ENCODE data around the gene TRIP4.

TRIP4 gene

DNA sequence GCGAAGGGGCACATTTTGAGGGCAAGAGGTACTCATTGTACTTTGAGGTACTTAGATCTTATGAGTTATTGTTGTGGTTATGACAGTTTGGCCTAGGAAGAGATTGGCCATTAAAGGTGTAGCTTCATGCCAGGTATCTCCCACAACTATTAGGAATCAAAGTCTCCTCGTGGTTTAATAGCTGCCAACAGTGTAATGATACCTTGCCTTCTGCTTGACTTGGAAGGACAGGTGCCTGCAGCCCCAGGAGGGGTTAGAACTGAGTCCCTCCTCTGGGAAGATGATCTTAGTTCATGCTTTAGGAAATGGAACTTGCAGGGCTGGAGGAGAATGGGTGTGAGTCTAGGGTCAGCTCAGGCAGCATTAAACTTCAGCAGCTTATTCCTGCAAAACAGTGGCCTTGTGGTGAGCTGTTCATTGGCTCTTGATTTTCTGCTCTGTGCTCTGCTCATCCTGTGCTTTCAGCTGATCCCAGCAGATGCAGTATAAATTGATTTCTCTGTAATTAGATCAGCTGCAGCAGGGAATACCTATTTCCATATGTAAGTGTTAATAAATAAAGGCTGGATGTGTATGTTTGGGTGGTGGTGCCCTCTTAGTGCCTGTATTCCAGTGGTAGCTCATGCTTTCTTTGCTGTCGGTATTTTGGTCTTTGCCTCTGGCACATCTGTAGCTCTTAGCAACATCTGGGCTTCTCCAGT lies 113.2 kb downstream of the TRIP4 start:
- no peak for DNase-seq

DNA sequence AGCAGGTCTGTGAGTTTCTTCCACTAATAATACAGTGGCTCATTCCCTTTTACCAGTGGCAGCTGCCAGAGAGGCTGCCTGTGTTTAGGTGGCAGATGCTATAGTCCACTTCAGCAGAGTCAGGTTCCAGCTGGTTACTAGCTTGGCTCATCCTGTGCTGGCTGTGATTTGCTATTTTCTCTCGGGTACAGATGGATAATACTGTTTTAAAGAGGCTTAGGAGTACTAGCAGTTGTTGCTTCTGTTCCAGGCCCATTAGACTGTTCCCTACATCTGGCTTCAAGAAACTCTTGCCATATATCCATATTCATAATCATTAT lies 113.7 kb downstream of the TRIP4 start:
- no peak for DNase-seq

DNA sequence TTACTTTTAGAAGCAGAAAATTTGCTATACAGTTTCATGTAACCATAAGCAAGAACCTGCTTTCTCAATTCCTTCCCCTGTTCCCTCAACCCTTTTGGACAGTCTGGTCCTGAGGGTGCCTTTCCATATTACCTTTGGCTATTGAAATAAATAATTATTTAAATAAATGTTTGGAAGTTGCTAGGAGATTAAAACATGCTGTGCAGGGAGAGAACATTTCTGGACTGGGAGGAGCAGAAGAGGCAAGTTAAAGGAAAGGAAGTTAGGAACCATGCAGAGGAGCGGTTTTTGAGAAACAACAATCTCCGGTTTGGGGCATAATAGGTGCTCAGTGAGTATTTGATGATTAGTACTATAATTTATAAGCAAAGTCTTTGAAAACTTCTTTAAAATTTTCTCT lies 114.5 kb downstream of the TRIP4 start:
- no peak for DNase-seq

DNA sequence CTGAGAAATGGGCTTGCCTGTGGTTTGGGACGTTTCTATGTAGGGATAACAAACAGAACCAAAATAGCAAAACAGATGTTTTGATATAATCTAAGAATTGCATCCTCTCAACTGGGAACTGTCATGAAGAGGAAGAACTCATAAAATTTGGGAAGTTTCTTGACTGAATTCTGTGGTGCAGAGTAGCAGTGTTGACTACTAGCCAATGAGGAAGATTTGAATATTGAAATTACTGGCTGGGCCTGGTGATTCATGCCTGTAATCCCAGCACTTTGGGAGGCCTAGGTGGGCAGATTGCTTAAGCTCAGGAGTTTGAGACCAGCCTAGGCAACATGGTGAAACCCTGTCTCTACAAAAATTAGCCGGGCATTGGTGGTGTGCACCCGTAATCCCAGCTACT lies 114.9 kb downstream of the TRIP4 start:
- DNase-seq = no peak

DNA sequence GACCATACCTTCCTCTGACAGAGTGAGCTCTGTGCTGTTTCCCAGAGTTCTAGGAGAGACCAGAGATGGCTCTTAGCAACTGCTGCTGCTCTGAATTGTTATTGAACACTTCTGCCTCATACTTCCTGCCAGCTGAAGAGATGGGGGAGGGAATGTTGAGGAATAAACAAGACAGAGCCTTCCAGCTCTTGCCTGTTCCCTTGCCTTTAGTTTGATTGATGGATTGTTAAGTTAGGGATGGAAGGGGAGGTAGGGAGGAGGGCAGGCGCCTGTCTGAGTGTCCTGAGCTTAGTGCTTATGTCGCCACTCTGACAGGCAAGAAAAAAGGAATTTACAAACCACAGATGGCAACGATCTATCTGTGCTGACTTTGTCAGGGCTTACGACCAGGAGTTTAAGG lies 115.6 kb downstream of the TRIP4 start:
- no peak for DNase-seq

DNA sequence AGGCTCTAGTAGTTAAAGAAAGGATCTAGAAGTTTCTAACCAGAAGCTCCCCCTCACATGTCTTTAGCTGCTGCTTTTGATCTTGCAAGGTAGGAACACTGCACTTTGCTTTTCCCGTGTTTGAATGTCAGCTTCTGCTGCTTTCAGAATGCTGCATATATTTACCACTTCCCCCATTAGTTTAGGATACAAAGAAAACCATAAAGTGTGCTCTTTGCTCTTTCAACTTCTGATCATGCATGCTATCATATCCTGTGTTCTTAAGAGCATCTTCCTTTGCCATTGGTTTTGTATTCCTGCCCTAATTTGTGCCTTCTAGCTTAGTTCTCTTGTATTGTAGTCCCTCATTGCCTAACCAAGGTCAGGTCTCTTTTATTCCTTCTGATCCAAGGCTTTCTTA lies 116.0 kb downstream of the TRIP4 start:
- no peak for DNase-seq
